RCC 7860 (cell line): ENCODE data around the gene MED27.
A peak's percentile ranks its signal among the peaks of the same experiment; 100 is the strongest.
"Not testable (repeated sequence)": the region's sequence is repeated elsewhere in the genome, so short reads cannot be mapped to it uniquely, and the experiment has no call there.

Source experiments
- DNase-seq: peaks from one replicate; pipeline ENCODE4 v3.0.0-alpha.2; 2015; ENCODE audit warnings: low spot score
- FAIRE-seq: peaks from 2 replicates; lab custom pipeline; 2012; peaks lifted over from hg19 to GRCh38; lab: Jason Lieb, UNC

MED27 gene

DNA sequence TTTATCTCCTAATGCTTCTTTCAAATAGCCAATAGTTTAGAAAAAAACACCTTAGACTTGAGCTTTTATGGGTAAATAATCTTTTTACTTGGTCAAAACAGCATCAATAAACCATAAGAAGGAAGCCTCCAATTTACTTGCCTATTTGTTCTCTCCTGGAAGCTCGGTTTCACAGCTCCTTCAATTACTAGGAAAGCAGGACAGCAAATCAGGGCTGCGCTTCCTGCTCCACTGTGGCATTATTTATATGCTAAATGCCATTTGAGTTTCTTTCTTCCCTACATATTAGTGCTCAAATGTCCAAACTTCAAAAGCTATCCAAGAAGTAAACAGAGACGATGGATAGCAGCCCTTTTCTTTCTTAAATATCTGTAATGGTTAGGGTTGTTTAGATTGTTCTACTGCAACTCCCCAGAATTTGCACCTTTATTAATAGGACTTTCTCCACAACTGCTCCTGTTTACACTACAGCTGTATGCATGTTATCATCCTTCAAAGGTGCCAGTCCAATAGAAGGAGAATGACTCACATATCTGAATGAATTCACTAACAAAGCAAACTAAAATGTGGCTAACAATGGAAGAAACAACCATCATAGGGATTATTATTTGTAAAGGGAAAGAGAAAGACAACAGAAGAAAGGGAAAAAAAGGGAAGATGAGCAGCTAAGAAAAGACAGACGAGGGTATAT is 58.7 kb downstream of the MED27 start:
- DNase-seq, result no peak
- FAIRE-seq, result no peak

DNA sequence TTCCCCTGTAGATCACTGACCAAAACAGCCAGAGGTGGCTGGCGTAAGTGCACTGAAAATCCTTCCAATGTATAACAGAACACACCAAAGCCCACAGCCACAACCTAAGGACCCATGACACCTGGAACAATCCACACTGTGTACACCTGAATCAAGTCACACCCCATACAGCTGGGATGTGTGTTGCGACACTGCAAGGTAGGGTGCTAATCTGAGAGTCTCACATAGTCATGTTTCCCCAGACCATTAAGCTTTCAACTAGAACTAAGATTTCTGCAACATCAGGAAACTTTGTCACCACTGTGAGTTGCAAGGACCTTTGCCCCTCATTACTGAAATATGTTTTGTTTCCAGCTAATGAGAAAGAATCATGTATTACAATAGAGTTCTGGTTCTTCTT is 59.4 kb downstream of the MED27 start:
- FAIRE-seq (no peak), DNase-seq (no peak)

DNA sequence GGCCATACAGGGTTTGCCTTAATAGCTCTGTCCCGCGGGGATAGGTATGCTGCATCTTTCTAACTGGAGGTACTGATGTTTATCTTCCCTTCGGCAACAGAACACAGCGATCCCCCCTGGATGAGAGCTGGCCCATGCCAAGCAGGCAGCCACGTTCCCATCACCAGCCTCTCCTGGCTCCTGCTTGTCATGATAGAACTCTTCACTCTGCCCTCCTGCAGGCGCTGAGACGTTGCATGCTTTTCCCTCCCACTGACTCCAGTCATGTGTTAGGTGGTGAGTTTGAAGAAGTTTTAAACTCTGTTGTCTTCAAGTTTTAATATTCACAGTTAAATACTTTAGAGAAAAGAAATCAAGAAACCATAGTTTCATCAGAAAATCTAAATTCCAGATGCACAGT is 60.0 kb downstream of the MED27 start:
- DNase-seq (no peak), FAIRE-seq (no peak)

DNA sequence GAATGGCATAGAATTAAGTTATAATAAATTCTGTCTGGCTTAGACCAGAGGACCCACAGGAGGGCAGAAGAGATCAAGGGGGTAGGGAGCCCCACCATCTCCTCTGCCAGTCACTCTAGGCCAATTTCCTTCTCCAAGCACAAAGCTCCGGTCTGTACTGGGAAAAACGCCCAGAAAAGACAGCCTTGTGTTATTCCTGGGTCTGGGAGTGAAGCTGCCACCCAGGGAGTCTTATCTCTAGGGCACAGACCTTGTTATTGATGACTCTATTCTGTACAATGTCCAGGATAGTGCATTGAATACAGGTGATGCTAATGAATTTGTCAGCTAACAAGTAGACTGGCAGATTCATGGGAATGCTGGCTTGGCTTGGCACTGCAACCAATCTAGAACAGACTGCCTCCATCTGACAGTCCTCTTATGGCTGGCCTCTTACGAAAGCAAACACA is 60.7 kb downstream of the MED27 start:
- no peak for FAIRE-seq
- DNase-seq, result no peak

DNA sequence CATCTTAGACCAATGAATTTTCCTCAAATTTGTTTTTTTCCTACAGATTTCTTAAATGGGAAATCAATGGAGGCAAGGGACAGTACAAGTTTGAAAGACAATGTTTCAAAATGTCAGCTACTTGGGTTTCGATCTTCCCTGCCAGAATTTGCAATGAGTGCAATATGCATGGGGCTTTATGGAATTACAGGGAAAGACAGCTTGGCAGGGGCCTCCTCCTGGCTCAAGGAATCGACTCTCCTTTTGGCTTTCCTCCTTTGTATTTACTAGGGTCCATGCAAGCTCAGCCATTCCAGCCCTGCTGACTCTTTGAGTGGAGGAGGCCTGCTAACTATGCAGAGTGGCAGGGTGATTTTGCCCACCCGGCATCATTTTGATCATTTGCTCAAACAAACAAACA is 63.2 kb downstream of the MED27 start:
- FAIRE-seq (no peak), DNase-seq (no peak)

DNA sequence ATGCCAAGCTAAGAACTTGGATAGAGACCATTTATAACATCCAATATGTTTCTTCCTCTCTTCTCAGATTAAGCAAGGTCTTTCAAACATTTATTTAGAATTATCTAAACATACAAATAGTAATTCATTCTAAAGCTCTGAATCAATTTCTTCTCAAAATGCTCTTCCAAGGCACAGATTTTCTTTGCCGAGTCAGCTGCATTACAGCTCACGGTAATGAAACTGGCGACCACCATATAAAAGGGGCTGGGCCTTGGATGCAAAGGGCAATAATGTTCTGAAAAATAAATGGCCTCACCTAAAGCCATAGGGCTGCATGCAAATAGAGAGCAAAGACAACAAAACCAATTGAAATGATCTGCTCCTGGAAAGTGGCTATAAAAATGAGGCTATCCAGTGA is 63.8 kb downstream of the MED27 start:
- no peak for DNase-seq
- no peak for FAIRE-seq

DNA sequence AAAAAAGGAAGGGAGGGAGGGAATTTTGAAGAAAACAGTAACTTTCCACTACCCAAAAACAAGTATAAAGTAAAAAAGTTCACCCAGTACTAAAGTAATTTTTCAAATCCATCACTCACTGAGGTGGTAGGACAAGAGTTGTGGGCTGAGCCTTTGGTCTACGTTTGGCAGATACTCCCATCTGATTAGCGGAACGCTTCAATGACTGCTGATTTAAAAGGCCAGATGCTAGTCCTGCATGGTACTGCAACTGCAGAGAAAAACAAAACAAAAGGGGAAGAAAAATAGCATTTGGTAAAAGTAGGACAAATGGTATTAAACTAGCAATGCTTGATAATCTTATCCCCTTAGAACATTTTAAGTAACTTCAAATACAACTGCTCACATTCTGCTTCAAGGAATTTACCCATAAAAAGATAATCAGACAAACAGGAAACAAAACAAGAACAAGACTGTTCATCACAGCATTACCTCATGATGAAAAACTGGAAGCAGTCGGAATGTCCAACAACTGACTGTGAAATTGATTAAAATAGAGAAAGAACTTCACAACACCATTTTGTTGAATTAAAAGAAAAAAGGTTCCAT is 65.4 kb downstream of the MED27 start:
- DNase-seq (no peak), FAIRE-seq (no peak)

DNA sequence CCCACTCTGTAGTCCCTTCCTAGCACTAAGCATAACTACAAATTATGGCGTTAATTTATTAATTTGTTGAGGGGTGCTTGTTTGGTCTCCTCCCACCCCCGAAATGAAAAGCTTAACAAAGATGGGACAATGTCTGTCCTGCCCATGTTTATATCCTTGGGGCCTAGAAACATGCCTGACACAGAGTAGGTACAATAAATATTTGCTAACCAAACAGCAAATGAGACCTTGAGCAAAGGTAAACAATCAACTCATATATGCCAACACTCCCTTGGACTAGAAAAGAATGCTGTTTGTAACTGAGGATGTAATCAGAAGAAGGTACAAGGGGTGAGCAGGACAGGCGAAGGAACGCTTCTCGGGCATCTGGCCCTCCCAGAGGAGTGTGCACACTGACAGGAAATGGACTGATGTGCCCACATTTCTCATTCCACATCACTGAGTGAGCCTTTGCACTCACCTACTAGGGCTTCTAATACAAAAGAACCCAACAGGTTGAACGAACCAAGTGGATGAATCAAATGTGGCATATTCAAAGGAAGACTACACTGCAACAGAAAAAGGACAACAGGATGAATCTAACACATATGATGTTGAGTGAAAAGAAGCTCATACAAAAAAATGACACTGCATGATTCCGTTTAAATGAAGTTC is 66.8 kb downstream of the MED27 start:
- DNase-seq (no peak), FAIRE-seq (no peak)

DNA sequence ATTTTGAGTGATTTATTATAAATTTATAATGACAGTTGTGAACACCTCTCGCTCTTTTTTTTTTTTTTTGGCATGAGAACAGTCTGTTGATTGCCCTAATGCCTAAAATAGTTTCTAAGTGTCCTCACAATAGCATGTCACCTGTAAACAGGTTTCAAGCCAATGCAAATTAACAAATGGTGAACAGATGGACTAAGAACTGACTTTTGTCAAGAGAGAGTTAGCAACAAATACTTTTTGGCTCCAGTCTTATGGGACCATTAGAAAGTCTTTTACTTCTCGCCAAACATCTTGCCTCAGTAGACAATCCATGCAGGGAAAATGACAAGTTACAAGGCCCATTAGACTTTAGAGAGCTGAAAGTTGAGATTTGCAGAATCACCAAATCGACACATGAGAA is 67.8 kb downstream of the MED27 start:
- FAIRE-seq, result no peak
- DNase-seq, result no peak

DNA sequence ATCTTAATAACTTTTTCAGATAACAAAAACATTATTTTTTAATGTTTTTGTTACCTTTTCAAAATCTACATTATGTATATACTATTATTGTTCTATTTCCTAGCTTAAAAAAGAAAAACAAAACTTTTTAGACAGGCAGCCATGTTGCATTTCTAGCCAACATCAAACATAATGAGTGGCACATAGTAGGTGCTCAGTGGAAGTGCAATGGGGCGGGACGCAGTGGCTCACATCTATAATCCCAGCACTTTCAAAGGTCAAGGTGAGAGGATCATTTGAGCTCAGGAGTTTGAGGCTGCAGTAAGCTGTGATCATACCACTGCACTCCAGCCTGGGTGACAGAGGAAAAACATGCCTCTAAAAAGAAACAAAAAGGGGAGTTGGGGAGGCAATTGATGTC is 68.4 kb downstream of the MED27 start:
- FAIRE-seq (no peak), DNase-seq (no peak)

DNA sequence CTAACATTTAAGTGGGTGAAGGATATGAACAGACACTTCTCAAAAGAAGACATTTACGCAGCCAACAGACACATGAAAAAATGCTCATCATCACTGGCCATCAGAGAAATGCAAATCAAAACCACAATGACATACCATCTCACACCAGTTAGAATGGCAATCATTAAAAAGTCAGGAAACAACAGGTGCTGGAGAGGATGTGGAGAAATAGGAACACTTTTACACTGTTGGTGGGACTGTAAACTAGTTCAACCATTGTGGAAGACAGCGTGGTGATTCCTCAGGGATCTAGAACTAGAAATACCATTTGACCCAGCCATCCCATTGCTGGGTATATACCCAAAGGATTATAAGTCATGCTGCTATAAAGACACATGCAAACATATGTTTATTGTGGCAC is 69.5 kb downstream of the MED27 start:
- DNase-seq, FAIRE-seq: not testable (repeated sequence)

DNA sequence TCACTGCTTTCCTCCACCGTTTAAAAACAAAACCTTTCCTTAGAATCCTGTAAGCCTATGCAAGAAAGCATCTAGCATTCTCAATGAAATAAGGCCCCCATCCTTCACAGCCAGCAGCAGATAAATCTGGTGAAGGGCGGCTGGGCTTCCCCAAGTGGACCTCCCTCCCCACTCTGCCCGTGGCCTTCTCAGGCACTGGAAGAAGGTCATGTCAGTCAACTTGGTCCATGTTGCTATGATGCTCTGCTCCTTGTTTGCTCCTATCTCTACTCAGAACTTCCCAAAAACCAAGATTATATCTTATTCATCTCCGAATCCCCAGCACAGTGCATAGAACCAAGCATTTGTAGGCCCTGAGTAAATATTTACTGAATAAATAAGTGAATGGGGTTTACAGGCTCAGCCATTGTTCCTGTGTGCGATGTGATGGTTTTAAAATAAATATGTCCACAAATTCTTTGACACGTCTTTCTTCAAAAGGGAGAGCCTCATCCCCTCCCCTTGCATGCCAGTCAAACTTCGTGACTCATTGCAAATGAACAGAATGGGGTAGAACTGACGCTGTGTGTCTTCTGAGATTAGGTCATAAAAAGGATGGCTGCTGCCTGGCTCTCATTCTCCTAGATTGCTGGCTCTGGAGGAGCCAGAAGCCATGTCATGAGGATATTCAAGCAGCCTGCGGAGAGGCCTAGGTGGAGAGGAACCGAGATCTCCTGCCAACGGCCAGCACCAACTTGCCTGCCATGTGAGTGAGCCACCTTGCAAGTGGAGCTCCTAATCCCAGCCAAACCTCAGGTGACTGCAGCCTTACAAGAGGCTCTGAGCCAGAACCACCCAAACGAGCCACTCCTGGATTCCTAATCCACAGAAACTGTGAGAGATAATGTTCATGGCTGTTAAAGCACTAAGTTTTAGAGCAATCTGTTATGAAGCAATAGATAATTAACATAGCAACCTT is 70.5 kb downstream of the MED27 start:
- DNase-seq (peak; percentile 17), FAIRE-seq (no peak)

DNA sequence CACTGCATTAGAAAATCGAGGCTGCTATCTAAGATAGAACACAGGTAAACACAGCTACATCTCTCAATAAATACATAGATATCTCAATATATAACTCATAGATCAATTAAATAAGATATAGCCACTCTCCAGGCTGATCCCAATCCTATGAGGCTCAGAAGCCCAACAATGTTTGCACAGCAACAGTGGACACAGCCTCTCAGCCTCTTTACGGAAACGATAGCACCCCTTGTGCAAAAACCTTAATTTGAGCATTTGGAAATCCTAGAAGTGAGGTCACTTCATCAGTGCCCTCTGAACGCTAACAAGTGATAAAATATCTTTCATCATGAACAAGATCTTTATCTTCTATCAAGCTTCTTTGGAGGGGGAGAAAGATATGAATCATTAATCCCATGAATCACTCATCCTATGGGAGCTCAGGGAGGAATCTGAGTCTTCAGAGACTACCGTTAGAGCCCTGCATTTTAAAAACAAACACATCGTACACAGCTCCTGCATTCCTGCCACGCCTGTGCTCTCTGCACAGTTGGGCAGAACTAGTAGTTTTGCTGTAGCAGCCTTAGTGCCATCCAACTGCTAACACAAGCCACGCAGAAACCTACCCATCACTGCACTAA is 71.4 kb downstream of the MED27 start:
- DNase-seq, result peak; percentile 88
- peak; percentile 93 for FAIRE-seq

DNA sequence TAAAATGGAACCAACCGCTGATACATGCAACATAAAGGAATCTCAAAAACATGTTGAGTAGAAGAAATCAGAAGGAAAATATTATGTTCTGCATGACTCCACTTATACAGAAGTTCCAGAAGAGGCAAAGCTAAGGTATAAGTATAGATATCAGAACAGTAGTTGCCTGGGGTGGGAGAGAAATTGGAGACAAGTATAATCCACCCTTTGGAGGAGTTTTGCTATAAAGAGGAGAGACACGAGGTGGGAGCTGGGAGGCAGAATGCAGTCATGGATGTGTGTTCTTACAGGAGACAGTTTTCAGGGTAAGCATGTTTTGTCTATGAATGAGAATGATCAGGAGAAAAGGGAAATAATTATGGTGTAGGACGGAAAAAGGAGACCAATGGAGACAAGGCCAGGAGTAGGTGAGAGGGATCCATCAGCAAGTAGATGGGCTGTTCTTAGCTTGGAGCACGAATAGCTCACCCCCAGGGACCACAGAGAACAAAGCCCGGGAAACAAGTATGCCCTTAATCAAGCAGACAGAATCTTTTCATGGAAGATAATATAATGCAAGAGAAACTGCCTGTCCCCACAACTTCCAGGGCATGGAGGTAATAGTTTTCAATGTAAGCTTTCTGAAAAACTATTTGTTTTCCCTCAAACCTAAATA is 72.2 kb downstream of the MED27 start:
- no peak for DNase-seq
- FAIRE-seq, result no peak

DNA sequence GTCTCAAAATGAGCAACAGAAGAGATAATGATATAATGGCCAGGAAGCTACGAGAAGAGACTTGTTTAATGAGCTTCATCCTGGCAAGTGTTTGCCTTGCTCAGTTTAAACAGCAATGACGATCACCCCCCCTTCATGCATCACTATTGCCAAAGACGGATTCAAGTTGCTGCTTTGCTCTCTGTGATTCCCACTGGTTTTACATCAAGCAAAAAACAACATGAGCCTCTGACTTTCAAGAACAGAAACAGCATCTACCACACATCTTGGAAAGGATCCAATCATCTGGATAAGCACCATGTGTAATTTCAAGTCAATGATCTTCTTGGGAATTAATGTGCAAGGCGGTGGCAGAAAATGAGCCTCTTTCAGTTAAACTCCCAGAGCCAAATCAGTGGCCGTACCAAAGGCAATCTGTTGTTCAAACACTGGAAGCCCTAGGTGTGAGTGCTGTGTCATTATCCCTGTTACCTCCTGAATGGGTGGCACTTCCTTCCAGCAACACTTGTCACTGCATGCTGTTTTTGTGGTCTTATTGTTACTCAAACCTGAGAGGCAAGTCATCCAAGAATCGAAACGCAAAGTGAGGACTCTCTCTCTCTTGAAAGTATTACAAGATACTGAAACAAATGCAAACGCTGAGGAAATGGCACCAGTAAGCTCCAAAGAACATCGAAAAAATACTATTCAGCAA is 72.8 kb downstream of the MED27 start:
- no peak for DNase-seq
- FAIRE-seq, result no peak

DNA sequence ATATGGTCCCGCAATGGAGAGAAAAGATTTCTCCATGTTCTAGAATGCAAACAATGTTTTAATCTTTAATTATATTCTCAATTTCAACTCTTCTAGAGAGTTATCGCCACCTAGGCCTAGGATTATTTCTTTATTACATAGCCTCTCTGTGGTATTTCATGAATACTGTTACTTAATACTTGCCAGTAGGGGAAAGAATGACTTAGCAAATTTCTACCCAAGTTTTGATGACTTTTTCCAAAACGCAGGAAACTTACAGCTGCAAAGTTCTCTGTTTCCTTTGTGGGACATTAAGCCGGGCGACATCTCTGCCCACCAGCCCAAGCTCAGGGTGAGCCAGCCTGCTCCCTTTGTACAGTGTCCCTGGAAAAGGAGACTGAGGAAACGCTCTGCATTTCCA is 73.8 kb downstream of the MED27 start:
- DNase-seq, result no peak
- FAIRE-seq, result no peak

DNA sequence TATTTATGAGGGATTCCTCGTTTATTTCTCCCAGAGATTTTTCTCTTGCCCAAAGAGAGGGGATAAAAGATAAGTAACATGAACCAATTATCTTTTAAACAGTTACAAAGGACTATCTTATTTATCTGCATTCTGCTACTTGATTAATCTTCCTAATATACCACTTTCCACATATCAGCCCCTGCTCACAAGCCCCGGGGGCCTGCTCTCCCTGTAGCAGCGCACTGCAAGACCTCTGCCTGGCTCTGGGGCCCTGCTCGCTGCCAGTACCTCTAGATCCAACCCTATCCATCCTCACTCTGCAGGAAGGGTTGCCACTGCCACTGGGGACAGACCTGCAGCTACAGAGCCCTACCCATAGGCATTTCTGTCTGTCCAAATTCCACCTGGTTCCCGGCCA is 75.3 kb downstream of the MED27 start:
- no peak for DNase-seq
- FAIRE-seq, result no peak

DNA sequence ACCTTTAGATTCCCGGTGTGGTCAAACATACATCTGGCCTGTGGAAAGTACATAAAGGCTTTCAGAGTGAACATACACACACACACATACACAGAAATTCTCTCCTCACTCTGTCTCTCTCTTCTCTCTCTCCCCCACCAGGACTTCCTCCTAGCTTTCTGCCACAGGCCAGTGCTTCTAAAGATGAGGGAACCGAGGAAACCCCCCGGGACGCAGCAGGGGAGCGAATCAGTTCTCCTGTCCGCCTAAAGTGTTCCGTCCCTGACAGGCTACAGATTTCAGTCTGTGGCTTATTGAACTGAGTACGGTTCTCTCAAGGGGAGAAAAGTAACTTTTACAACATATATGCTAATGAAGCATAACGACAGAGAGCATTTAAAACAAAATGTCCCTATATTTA is 75.8 kb downstream of the MED27 start:
- no peak for FAIRE-seq

DNA sequence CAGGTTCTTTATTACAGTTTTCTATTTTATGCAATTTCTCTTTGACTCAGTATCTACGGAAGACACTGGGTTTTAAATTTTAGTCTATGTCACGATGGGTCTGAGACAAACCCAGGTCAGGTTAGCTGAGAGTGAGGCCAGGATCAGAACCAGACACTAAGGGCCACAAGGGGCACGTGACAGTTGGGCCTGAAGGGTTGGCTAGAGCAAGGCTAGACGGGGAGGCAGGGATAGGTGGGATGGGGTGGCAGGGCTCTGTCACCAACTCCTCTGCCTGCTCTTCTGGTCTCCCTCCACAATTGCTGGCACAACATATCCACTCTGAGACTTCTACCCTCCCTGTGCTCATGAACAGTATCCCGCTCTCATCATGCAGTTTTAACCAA is 76.4 kb downstream of the MED27 start:
- FAIRE-seq, result no peak
- DNase-seq, result no peak

More for the DNA sequence above, 75.8 kb downstream of the MED27 start:
- no peak for DNase-seq
